ENCODE data around the gene ANKS1B.

ANKS1B gene

DNA sequence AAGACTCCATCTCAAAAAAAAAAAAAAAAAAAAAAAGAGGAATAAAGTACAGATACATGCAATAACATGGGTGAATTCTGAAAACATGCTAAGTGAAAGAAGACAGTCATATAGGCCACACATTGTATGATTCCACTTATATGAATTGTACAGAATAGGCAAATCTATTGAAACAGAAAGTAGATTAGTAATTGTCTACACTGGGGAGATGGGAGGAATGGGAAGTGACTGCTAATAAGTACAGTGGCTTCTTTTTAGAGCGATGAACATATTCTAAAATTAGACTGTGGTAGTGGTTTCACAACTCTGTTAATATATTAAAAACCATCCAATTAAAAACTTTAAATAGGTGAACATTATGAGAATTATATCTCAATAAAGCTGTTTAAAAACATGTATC, 74.4 kb downstream of the ANKS1B start:
- no peak for DNase-seq (ENCODE audit: extremely low spot score)
- TF ChIP-seq, protein P1, sequence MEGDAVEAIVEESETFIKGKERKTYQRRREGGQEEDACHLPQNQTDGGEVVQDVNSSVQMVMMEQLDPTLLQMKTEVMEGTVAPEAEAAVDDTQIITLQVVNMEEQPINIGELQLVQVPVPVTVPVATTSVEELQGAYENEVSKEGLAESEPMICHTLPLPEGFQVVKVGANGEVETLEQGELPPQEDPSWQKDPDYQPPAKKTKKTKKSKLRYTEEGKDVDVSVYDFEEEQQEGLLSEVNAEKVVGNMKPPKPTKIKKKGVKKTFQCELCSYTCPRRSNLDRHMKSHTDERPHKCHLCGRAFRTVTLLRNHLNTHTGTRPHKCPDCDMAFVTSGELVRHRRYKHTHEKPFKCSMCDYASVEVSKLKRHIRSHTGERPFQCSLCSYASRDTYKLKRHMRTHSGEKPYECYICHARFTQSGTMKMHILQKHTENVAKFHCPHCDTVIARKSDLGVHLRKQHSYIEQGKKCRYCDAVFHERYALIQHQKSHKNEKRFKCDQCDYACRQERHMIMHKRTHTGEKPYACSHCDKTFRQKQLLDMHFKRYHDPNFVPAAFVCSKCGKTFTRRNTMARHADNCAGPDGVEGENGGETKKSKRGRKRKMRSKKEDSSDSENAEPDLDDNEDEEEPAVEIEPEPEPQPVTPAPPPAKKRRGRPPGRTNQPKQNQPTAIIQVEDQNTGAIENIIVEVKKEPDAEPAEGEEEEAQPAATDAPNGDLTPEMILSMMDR (IDR thresholded peaks at IDR 0.05; ENCODE audit: control extremely low read depth, extremely low read depth, low read depth, missing control alignments) = no peak
- ChIA-PET CTCF (no interaction called here), POLR2A (no interaction called here)

DNA sequence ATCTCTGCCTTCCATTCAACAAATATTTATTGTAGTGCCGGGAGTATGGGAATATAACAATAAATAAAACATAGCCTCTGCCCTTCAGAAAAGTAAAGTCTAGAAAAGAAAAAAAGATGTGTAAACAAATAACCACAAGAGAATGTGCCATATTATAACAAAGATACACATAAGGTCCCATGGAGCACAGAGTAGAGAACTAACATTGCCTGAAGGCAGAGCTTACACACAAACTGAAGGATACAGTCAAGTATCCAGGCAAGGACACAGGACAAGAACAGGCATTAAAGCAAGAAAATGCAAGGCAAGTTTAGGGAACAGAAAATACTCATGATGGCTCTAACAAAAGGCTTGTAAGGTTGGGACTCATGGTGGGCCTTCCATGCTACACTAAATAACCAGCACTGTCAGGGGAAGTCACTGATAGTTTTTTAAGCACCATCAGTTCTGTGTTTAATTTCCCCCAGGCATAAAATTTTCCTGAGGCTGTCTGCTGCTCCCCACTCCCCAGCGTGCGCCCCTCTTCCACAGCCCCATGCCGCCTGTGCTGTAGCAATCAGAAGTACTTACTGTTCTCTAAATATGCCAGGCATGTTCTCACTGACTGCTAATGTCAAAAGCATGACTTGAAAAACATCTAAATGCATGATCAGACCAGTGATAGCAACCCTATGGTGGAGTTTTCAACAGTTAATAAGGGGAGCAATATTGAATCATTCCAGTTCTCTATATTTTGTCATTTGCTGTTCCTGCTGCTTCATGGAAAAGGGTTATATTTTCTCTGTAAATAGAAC, 77.8 kb downstream of the ANKS1B start:
- ChIA-PET CTCF (no interaction called here), POLR2A (no interaction called here)
- TF ChIP-seq, protein P1 (IDR thresholded peaks at IDR 0.05; ENCODE audit: control extremely low read depth, extremely low read depth, low read depth, missing control alignments) = no peak
- no peak for DNase-seq (ENCODE audit: extremely low spot score)

DNA sequence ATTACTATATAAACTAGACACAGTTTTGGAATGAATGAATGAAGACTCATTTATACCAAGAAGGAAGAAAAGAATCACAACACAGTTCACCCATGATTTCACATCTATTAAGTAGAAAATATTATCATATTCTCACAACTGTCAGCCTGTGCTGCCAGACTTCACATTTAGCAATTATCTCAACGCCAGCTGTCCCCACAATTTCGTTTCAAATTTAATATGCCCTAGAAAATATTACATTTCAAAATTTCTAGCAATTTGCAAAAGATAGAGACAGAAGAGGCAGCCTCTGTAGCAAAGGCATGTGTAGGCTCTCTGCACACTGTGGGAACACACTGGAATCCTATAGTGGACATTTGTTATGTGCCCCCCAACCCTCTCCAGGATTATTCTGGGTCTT, 83.6 kb downstream of the ANKS1B start:
- no peak for DNase-seq (ENCODE audit: extremely low spot score)
- TF ChIP-seq, protein P1 (IDR thresholded peaks at IDR 0.05; ENCODE audit: control extremely low read depth, extremely low read depth, low read depth, missing control alignments) = no peak
- POLR2A ChIA-PET = no interaction called here
- CTCF ChIA-PET = interaction anchor here (1.4 kb wide), 1 partner anchor 12 kb away, joined by 5 read pairs; no protein-coding TSS in a partner anchor

DNA sequence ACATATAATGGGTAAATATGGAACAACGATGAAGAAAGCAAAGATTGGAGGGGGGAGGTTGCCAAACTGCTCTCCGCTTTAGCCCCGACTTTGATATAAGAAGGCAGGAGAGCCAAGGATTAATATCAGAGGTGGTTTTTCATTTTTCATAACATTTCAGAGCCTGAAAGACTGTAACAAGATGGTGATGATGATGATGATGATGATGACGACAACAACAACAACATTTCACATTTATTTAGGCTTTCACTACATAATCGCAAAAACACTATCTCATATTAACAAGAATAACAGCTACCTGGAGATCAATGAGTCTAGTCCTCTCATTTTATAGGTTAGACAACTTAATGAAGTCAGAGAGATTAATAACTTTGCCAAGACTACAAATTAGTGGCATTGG, 86.1 kb downstream of the ANKS1B start:
- ChIA-PET CTCF (no interaction called here), POLR2A (no interaction called here)
- TF ChIP-seq, protein P1 (IDR thresholded peaks at IDR 0.05; ENCODE audit: control extremely low read depth, extremely low read depth, low read depth, missing control alignments) = no peak
- DNase-seq (ENCODE audit: extremely low spot score) = no peak

DNA sequence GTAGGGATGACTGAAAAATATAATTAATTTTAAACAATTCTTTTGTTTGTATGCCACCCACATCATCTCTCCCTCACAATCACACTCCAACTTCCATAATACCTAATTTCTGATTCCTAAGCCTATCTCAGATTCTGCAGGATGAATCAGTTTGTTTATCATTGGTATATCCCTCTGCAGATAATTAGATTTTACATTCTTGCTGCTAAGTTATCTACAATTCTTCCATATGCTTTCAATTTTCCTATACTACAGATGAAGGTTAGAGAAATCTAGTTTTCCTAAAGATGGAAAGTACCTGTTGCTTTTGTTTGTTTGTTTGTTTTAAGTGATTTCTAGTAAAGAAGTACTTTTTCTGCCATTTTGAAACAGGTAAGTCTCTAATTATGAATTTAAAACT, 105.3 kb downstream of the ANKS1B start:
- ChIA-PET CTCF (no interaction called here), POLR2A (no interaction called here)
- no peak for DNase-seq (ENCODE audit: extremely low spot score)
- TF ChIP-seq, protein P1 (IDR thresholded peaks at IDR 0.05; ENCODE audit: control extremely low read depth, extremely low read depth, low read depth, missing control alignments) = no peak

DNA sequence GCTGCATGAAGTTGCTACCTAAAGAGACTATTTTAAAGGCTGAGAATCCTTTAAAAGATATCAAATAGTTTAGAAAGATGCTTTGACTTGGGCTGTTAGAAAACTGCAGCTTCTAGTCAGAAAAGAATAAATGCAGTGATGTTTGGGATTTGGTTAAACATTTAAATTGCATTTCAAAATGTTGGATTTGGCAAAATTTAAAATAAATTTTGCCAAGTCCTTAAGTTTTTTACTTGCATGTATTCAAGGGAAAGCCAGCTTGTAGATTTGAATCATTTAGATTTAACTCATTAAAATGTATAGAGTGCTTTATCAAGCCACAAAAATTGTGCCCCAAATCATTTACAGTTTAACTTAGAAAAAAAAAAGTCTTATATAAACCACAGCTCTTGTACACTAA, 109.7 kb downstream of the ANKS1B start:
- DNase-seq (ENCODE audit: extremely low spot score) = no peak
- POLR2A ChIA-PET = no interaction called here
- TF ChIP-seq, protein P1 (IDR thresholded peaks at IDR 0.05; ENCODE audit: control extremely low read depth, extremely low read depth, low read depth, missing control alignments) = no peak
- CTCF ChIA-PET = interaction anchor here (1.5 to 1.6 kb wide), 2 partner anchors 10 to 12 kb away, joined by 5 read pairs; no protein-coding TSS in a partner anchor

All from GM10248 (cell line).